ENCODE data around the gene EXOC3. TPM values are rescaled to one million over a fixed set of nuclear protein-coding genes. Genes with fewer than 3 reads are reported as not detected.

EXOC3 gene
- total RNA-seq, 1 donor from 2014 or later = 67.3 TPM

DNA sequence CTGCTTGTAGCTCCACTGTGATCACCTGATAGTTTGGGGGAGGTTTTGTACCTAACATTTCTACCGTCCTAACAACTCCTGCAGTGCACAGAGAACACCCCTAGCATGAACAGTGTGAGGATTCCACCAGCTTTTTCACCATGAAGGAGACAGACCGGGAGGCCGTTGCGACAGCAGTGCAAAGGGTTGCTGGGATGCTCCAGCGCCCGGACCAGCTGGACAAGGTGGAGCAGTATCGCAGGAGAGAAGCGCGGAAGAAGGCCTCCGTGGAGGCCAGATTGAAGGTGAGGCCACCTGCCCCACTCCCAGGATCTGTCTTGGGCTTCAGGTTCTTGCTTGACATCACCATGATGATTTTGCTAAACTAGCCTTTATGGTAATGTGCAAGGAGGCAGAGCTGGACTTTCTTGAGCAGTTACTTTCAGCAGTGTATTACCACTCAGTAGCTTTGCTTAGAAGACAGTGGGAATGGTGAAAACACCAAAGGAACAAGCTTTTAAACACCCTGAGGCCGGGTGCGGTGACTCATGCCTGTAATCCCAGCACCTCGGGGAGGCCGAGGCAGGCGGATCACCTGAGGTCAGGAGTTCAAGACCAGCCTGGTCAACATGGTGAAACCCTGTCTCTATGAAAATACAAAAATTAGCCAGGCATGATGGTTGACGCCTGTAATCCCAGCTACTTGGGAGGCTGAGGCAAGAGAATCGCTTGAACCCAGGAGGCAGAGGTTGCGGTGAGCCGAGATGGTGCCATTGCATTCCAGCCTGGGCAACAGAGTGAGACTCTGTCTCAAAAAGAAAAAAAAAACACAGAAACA, 3.3 kb downstream of the EXOC3 start:
- H3K9me3 Mint-ChIP-seq (ENCODE audit: low read depth) = peaks cover 4% of the 10 kb centered on the region
- H3K4me1 Mint-ChIP-seq (ENCODE audit: low read depth) = peaks cover 12% of the 10 kb centered on the region
- H3K36me3 Mint-ChIP-seq (ENCODE audit: insufficient read depth) = peaks cover 29% of the 10 kb centered on the region
- no peak for DNase-seq (ENCODE audit: low spot score, unreplicated experiment)
- H3K27ac Mint-ChIP-seq = no peak overlapping the region
- no peaks in the 10 kb centered on the region for H3K27me3 Mint-ChIP-seq
- TF ChIP-seq, protein P1, sequence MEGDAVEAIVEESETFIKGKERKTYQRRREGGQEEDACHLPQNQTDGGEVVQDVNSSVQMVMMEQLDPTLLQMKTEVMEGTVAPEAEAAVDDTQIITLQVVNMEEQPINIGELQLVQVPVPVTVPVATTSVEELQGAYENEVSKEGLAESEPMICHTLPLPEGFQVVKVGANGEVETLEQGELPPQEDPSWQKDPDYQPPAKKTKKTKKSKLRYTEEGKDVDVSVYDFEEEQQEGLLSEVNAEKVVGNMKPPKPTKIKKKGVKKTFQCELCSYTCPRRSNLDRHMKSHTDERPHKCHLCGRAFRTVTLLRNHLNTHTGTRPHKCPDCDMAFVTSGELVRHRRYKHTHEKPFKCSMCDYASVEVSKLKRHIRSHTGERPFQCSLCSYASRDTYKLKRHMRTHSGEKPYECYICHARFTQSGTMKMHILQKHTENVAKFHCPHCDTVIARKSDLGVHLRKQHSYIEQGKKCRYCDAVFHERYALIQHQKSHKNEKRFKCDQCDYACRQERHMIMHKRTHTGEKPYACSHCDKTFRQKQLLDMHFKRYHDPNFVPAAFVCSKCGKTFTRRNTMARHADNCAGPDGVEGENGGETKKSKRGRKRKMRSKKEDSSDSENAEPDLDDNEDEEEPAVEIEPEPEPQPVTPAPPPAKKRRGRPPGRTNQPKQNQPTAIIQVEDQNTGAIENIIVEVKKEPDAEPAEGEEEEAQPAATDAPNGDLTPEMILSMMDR (IDR thresholded peaks at IDR 0.05; ENCODE audit: unreplicated experiment) = no peak
- H3K4me3 Mint-ChIP-seq (ENCODE audit: low read depth) = peak overlapping the region; percentile 26

GRCh38 chr5:446883-447263, 3.9 kb downstream of the EXOC3 start:
- no peak for DNase-seq (ENCODE audit: low spot score, unreplicated experiment)
- Mint-ChIP-seq H3K4me3 (ENCODE audit: low read depth) (peak overlapping the region; percentile 26), H3K4me1 (ENCODE audit: low read depth) (peaks cover 10% of the 10 kb centered on the region), H3K27me3 (no peaks in the 10 kb centered on the region), H3K36me3 (ENCODE audit: insufficient read depth) (peaks cover 34% of the 10 kb centered on the region), H3K27ac (no peak overlapping the region), H3K9me3 (ENCODE audit: low read depth) (peaks cover 10% of the 10 kb centered on the region)
- TF ChIP-seq, protein P1 (IDR thresholded peaks at IDR 0.05; ENCODE audit: unreplicated experiment) = peak; percentile 67

- H3K4me3 Mint-ChIP-seq (ENCODE audit: low read depth) = no peak overlapping the region
- no peaks in the 10 kb centered on the region for H3K27me3 Mint-ChIP-seq
- peaks cover 10% of the 10 kb centered on the region for H3K4me1 Mint-ChIP-seq (ENCODE audit: low read depth)
- peaks cover 15% of the 10 kb centered on the region for H3K9me3 Mint-ChIP-seq (ENCODE audit: low read depth)
- H3K36me3 Mint-ChIP-seq (ENCODE audit: insufficient read depth) = peaks cover 40% of the 10 kb centered on the region
- no peak overlapping the region for H3K27ac Mint-ChIP-seq
- DNase-seq (ENCODE audit: low spot score, unreplicated experiment) = no peak
- TF ChIP-seq, protein P1 (IDR thresholded peaks at IDR 0.05; ENCODE audit: unreplicated experiment) = no peak
Observed at GRCh38 chr5:447501-447900, 4.5 kb downstream of the EXOC3 start.

DNA sequence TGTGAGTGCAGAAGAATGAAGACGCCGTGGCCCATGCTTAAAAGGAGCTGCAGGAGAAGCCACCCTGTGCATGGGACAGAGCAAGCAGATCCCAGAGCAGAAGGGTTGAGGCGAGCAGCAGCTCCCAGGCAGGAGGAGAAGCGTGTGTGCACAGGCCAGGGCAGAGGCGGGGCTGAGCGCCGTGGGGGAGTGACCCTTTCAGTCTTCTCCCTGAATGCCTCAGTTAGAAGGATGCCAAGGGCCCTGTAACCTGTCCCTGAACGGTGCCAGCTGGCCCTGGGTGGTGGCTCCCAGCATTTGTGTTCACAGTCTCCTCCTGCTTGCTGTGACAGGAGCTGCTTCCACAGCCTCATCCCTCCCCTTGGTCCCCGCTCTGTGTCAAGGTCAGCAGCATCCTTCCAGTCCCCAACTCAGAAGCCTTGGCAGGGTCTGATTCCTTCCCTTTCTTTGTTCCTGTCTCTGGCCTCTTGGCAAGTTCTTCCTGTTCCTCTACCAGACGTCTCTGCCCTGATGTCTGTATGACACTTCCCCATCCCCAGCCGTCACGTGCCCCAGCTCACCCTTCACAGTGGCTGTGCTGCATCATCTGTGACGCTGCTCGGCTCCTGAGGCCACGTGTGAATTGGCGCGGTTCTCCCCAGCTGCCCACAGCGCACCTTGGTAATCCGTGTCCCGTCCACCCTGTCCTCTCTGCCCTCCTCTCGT, 5.2 kb downstream of the EXOC3 start:
- H3K4me1 Mint-ChIP-seq (ENCODE audit: low read depth) = peaks cover 8% of the 10 kb centered on the region
- no peaks in the 10 kb centered on the region for H3K27me3 Mint-ChIP-seq
- peaks cover 15% of the 10 kb centered on the region for H3K9me3 Mint-ChIP-seq (ENCODE audit: low read depth)
- TF ChIP-seq, protein P1 (IDR thresholded peaks at IDR 0.05; ENCODE audit: unreplicated experiment) = no peak
- DNase-seq (ENCODE audit: low spot score, unreplicated experiment) = no peak
- peaks cover 47% of the 10 kb centered on the region for H3K36me3 Mint-ChIP-seq (ENCODE audit: insufficient read depth)
- no peak overlapping the region for H3K4me3 Mint-ChIP-seq (ENCODE audit: low read depth)
- no peak overlapping the region for H3K27ac Mint-ChIP-seq

GRCh38 chr5:448766-449090, 5.8 kb downstream of the EXOC3 start:
- peaks cover 5% of the 10 kb centered on the region for H3K4me1 Mint-ChIP-seq (ENCODE audit: low read depth)
- peak; percentile 5 for DNase-seq (ENCODE audit: low spot score, unreplicated experiment)
- no peaks in the 10 kb centered on the region for H3K27me3 Mint-ChIP-seq
- no peak overlapping the region for H3K27ac Mint-ChIP-seq
- peaks cover 15% of the 10 kb centered on the region for H3K9me3 Mint-ChIP-seq (ENCODE audit: low read depth)
- H3K4me3 Mint-ChIP-seq (ENCODE audit: low read depth) = no peak overlapping the region
- H3K36me3 Mint-ChIP-seq (ENCODE audit: insufficient read depth) = peaks cover 52% of the 10 kb centered on the region
- TF ChIP-seq, protein P1 (IDR thresholded peaks at IDR 0.05; ENCODE audit: unreplicated experiment) = no peak

All from progenitor cell of endocrine pancreas (in vitro differentiated cells).